ENCODE measurements around the gene FANCC. TPM values are rescaled to one million over a fixed set of nuclear protein-coding genes. Genes with fewer than 3 reads are reported as not detected.

The FANCC gene
- total and polyA plus RNA-seq, 2 of the 4 experiments (the other 2 are of a cell fraction), result 4.7 to 6.3 TPM

DNA sequence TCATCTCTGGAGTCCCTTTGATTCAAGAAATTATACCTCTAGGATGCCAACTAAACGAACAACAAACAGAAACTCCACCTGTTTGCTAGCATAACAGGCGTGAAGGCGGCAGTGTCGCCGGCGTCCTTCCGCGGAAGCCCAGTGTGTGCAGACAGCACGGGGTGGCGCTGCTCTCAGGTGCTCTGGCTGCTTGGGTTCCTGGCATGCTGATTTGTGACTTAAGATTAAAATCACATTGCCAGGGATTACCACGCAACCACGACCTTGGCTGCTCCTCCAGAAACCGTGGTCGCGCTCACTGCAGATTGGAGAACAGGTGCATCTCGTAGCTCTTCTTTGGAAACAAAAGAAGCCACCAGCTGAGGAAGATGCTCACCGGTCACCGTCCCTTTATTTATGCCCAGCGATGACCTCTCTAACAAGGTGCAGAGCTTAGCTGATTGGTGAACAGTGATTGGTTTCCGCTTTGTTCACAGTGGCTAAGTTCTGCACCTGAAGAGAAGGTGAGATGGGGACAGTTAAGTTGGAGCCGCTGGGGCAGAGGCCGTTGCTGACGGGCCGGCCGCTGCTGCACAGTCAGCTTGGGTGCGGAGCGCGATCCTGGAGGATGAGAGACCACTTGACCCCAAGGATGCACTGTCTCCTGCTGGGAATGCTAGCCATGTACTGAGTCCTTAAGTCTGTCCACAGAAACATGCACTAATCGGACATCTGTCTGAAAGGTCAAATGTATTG is 232.3 kb downstream of the FANCC start:
- H3K4me3 ChIP-seq (ENCODE audit: insufficient read depth, low read depth, low read length), result no peak overlapping the region
- H2AFZ ChIP-seq (replicated peaks; ENCODE audit: low read length, poor library complexity), result no peak overlapping the region
- no peak overlapping the region for H3K56ac ChIP-seq (ENCODE audit: extremely low read depth, insufficient read depth, low read length)
- no peak overlapping the region for H2AK9ac ChIP-seq (replicated peaks; ENCODE audit: low read depth, low read length, poor library complexity)
- in situ Hi-C loops (cut with MboI; ENCODE audit: low sequenced_read_pairs), result no loop called here
- H3K18ac ChIP-seq (ENCODE audit: low read depth, low read length), result no peak overlapping the region
- H3K23ac ChIP-seq (ENCODE audit: low read depth, low read length), result no peak overlapping the region
- H4K8ac ChIP-seq (ENCODE audit: low read depth in 2 of 2, low read length in 2 of 2), result no peak overlapping the region
- peaks cover 15% of the 10 kb centered on the region for H3K9me1 ChIP-seq (ENCODE audit: insufficient read depth, low read length)
- H2BK120ac ChIP-seq (ENCODE audit: low read depth, low read length), result no peak overlapping the region
- POLR2A ChIA-PET (ENCODE audit: unreplicated experiment), result no interaction called here
- peaks cover 75% of the 10 kb centered on the region for H3K36me3 ChIP-seq (ENCODE audit: control insufficient read depth, insufficient read depth, low read length)
- H2BK5ac ChIP-seq (ENCODE audit: low read depth, low read length, poor library complexity, severe bottlenecking), result no peak overlapping the region
- no peak overlapping the region for H3K4me2 ChIP-seq (ENCODE audit: low read depth, low read length)
- H3K14ac ChIP-seq (replicated peaks; ENCODE audit: low read depth, low read length), result no peak overlapping the region
- WGBS, 2 experiments (ENCODE audit: extremely low coverage in 2 of 2, insufficient read length in 1 of 2), result 95% methylated on average over 18 of the region's 29 CpGs; no CpG with 5 or more reads in 1 of the 2 experiments
- H3K27ac ChIP-seq (ENCODE audit: insufficient read depth, low read length), result no peak overlapping the region
- H4K5ac ChIP-seq (ENCODE audit: low read depth, low read length), result no peak overlapping the region
- no peak overlapping the region for H3K9ac ChIP-seq (ENCODE audit: low read depth, low read length)
- intact Hi-C loops (cut with micrococcal nuclease), result no loop called here
- no peak overlapping the region for H4K91ac ChIP-seq (ENCODE audit: insufficient read depth, low read depth, low read length)
- H2BK15ac ChIP-seq (ENCODE audit: low read depth, low read length), result no peak overlapping the region
- peaks cover 56% of the 10 kb centered on the region for H4K20me1 ChIP-seq (ENCODE audit: insufficient read depth, low read length)
- no peaks in the 10 kb centered on the region for H3K9me3 ChIP-seq (ENCODE audit: control insufficient read depth, insufficient read depth, low read length)
- H2BK20ac ChIP-seq (ENCODE audit: low read depth, low read length), result no peak overlapping the region
- CTCF ChIA-PET, result no interaction called here
- no peak for DNase-seq
- H3K27me3 ChIP-seq (ENCODE audit: control insufficient read depth, insufficient read depth, low read length), result no peaks in the 10 kb centered on the region
- no TSS peak for BruUV-seq (replicated peaks)
- ATAC-seq (ENCODE audit: low read depth), result no peak
- no peak overlapping the region for H3K4ac ChIP-seq (ENCODE audit: low read depth, low read length)
- H3K79me1 ChIP-seq (ENCODE audit: low read depth in 1 of 2, low read length in 2 of 2), result peaks cover 31 to 79% of the 10 kb centered on the region in 2 experiments
- H3K4me1 ChIP-seq (ENCODE audit: control insufficient read depth, insufficient read depth, low read length), result peaks cover 2% of the 10 kb centered on the region; the same call in 1 of the 2 replicates
- TF ChIP-seq, protein P1, sequence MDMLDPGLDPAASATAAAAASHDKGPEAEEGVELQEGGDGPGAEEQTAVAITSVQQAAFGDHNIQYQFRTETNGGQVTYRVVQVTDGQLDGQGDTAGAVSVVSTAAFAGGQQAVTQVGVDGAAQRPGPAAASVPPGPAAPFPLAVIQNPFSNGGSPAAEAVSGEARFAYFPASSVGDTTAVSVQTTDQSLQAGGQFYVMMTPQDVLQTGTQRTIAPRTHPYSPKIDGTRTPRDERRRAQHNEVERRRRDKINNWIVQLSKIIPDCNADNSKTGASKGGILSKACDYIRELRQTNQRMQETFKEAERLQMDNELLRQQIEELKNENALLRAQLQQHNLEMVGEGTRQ (IDR thresholded peaks at IDR 0.05; ENCODE audit: low read depth, low read length), result no peak
- TF ChIP-seq MAFK (IDR thresholded peaks at IDR 0.05; ENCODE audit: low read depth, low read length), result no peak
- no peak for TF ChIP-seq NFE2L2 (IDR thresholded peaks at IDR 0.05; ENCODE audit: low read depth, low read length)
- TF ChIP-seq RCOR1 (IDR thresholded peaks at IDR 0.05; ENCODE audit: insufficient replicate concordance, low read length), result no peak
- no peak for TF ChIP-seq MXI1 (IDR thresholded peaks at IDR 0.05; ENCODE audit: borderline replicate concordance, low read depth, low read length)
- TF ChIP-seq MAZ (IDR thresholded peaks at IDR 0.05; ENCODE audit: borderline replicate concordance, low read depth, low read length), result no peak
- TF ChIP-seq BHLHE40 (IDR thresholded peaks at IDR 0.05; ENCODE audit: low read depth, low read length), result no peak
- dilution Hi-C loops (cut with HindIII; ENCODE audit: low sequenced_read_pairs, unreplicated experiment), result no loop called here
- no peak overlapping the region for H2AK5ac ChIP-seq (ENCODE audit: low read depth, low read length)

Data from IMR-90 (cell line).